Measurements from ENCODE around the gene MBTD1.

MBTD1 gene

DNA sequence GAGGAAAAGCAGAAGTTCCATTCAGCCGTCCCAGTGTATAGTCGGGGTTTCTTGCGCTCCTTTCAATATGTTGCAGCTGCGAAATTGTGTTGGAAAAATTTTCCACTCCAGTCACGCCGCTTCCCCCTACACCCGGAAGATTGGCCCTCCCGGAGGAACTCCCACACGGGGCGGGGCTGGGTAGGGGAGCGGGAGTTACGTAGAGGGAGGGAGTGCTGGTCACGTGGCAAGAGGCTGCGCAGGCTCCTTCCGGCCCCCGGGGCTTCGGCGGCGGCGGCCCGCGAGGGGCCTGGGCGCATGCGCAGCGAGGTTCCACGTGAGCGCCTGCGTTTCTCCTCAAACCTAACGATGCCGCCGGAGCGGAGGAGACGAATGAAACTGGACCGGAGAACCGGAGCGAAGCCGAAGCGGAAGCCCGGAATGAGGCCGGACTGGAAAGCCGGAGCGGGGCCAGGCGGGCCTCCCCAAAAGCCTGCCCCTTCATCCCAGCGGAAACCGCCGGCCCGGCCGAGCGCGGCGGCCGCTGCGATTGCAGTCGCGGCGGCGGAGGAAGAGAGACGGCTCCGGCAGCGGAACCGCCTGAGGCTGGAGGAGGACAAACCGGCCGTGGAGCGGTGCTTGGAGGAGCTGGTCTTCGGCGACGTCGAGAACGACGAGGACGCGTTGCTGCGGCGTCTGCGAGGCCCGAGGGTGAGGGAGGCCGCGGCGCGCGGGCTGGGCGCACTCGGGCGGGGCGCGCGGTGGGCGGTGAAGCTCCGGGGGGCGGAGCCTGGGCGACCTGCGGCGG, 581 bp upstream of the MBTD1 start, which contains the start of gene UTP18:
Gene UTP18, plus strand, starts transcription at position 310 of the 787 bp plus-strand sequence. Its CDS starts 39 bp downstream, at position 349.
- peak within 1 kb of the TSS; percentile 93 for H2BK15ac ChIP-seq (ENCODE audit: low read depth, poor library complexity, severe bottlenecking)
- peaks cover 8% of the 10 kb centered on the region for H3K79me1 ChIP-seq (replicated peaks; ENCODE audit: low read length, poor library complexity, severe bottlenecking)
- peak within 1 kb of the TSS; percentile 93 to 99 for H3K18ac ChIP-seq (ENCODE audit: low read depth in 1 of 2, low read length in 2 of 2)
- no peak within 1 kb of the TSS for H2AK5ac ChIP-seq (ENCODE audit: low read length, severe bottlenecking)
- H3K9me3 ChIP-seq (ENCODE audit: control insufficient read depth, low read length) = no peaks in the 10 kb centered on the region
- H4K91ac ChIP-seq (ENCODE audit: low read length) = peak within 1 kb of the TSS; percentile 87
- H3K4me1 ChIP-seq (ENCODE audit: control insufficient read depth, insufficient read depth, low read depth, low read length) = peaks cover 8% of the 10 kb centered on the region
- peak within 1 kb of the TSS; percentile 82 to 96 for H3K4ac ChIP-seq (ENCODE audit: low read depth in 1 of 2, low read length in 2 of 2)
- H2BK120ac ChIP-seq (ENCODE audit: low read depth, low read length) = peak within 1 kb of the TSS; percentile 88
- H4K8ac ChIP-seq (ENCODE audit: low read length) = peak within 1 kb of the TSS; percentile 95
- WGBS = under 1% methylated on average over 73 of the region's 93 CpGs
- peak within 1 kb of the TSS; percentile 97 for H2BK5ac ChIP-seq (ENCODE audit: low read depth, low read length, poor library complexity, severe bottlenecking)
- H2AFZ ChIP-seq (ENCODE audit: low read depth, low read length) = peak within 1 kb of the TSS; percentile 81
- peak within 1 kb of the TSS in 1 of 2 experiments; percentile 61 for H3K14ac ChIP-seq (ENCODE audit: low read length in 2 of 2)
- H3K27me3 ChIP-seq (ENCODE audit: control insufficient read depth in 1 of 2, insufficient read depth in 1 of 2, low read length in 2 of 2) = no peaks in the 10 kb centered on the region
- peak within 1 kb of the TSS; percentile 96 for H3K4me2 ChIP-seq (ENCODE audit: low read length, poor library complexity, severe bottlenecking)
- H3K4me3 ChIP-seq (ENCODE audit: insufficient read depth in 1 of 2, low read depth in 1 of 2, low read length in 2 of 2) = peak within 1 kb of the TSS; percentile 95 to 96
- peak within 1 kb of the TSS in 1 of 2 experiments; percentile 51 for H3K23ac ChIP-seq (ENCODE audit: low read length in 2 of 2)
- H3K36me3 ChIP-seq (ENCODE audit: control insufficient read depth in 1 of 2, insufficient read depth in 2 of 2, low read depth in 1 of 2, low read length in 2 of 2) = peaks cover 3 to 27% of the 10 kb centered on the region in 2 experiments
- H3K9ac ChIP-seq (ENCODE audit: low read length) = peak within 1 kb of the TSS; percentile 97
- peak within 1 kb of the TSS in 1 of 2 experiments; percentile 76 for H2BK12ac ChIP-seq (ENCODE audit: low read length in 2 of 2)
- DNase-seq = peak; percentile 98
- peak within 1 kb of the TSS; percentile 100 for H3K27ac ChIP-seq (ENCODE audit: low read length, poor library complexity, severe bottlenecking)

DNA sequence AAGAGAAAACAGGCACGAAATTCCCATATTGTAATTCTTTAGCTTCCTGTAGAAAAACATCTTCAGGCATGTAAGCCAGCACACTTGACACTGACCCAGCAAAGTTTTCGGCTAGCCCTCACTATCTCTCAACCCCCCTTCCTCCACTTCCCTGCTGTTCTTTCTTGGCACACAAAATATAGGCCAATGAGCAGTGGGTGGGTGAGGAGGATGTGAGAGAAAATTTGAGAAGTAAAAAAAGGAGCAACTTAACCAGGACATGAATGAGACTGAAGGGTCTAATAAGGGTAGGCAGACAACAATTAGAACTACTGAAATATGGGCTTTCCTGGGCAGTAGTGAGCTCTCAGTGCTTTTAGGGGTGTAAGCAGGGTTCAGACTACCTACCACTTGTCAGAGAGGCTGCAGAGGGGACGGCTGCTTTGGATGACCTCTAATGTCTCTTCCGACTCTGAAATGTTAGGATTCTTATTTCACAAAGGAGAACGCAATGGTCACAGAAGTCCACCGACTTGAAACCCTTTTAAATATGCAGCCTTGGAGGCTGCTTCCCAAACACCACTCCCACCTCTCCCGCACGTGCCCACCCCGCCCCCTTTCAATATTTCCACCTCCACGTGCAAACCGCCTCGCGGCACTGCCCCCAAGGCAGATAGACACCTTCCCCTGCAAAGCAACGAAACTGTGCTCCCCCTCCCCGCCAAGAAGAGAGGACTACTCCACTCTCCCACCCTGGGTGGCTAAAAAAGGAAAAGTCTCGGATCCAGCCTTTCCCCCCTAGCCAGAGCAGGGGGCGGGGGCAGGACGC, 889 bp downstream of the MBTD1 start:
- peak overlapping the region in 1 of 2 experiments; percentile 78 for H3K18ac ChIP-seq (ENCODE audit: low read depth in 1 of 2, low read length in 2 of 2)
- peak overlapping the region; percentile 97 for H3K9ac ChIP-seq (ENCODE audit: low read length)
- no peak overlapping the region for H2BK15ac ChIP-seq (ENCODE audit: low read depth, poor library complexity, severe bottlenecking)
- H2BK5ac ChIP-seq (ENCODE audit: low read depth, low read length, poor library complexity, severe bottlenecking) = no peak overlapping the region
- peak; percentile 23 for DNase-seq
- H3K23ac ChIP-seq (ENCODE audit: low read length in 2 of 2) = peak overlapping the region in 1 of 2 experiments; percentile 67
- H3K4me2 ChIP-seq (ENCODE audit: low read length, poor library complexity, severe bottlenecking) = peak overlapping the region; percentile 96
- H3K4me3 ChIP-seq (ENCODE audit: insufficient read depth in 1 of 2, low read depth in 1 of 2, low read length in 2 of 2) = peak overlapping the region; percentile 95 to 96
- no peak overlapping the region for H2AK5ac ChIP-seq (ENCODE audit: low read length, severe bottlenecking)
- peak overlapping the region in 1 of 2 experiments; percentile 82 for H3K4ac ChIP-seq (ENCODE audit: low read depth in 1 of 2, low read length in 2 of 2)
- H4K91ac ChIP-seq (ENCODE audit: low read length) = no peak overlapping the region
- H3K14ac ChIP-seq (ENCODE audit: low read length in 2 of 2) = no peak overlapping the region
- WGBS = 3% methylated on average over 15 of the region's 18 CpGs
- peaks cover 7% of the 10 kb centered on the region for H3K79me1 ChIP-seq (replicated peaks; ENCODE audit: low read length, poor library complexity, severe bottlenecking)
- no peak overlapping the region for H2BK120ac ChIP-seq (ENCODE audit: low read depth, low read length)
- no peak overlapping the region for H4K8ac ChIP-seq (ENCODE audit: low read length)
- H3K9me3 ChIP-seq (ENCODE audit: control insufficient read depth, low read length) = no peaks in the 10 kb centered on the region
- no peak overlapping the region for H2BK12ac ChIP-seq (ENCODE audit: low read length in 2 of 2)
- no peak overlapping the region for H2AFZ ChIP-seq (ENCODE audit: low read depth, low read length)
- no peak overlapping the region for H3K27ac ChIP-seq (ENCODE audit: low read length, poor library complexity, severe bottlenecking)
- H3K4me1 ChIP-seq (ENCODE audit: control insufficient read depth, insufficient read depth, low read depth, low read length) = peaks cover 9% of the 10 kb centered on the region
- H3K36me3 ChIP-seq (ENCODE audit: control insufficient read depth in 1 of 2, insufficient read depth in 2 of 2, low read depth in 1 of 2, low read length in 2 of 2) = peaks cover 0 to 29% of the 10 kb centered on the region in 2 experiments
- no peaks in the 10 kb centered on the region for H3K27me3 ChIP-seq (ENCODE audit: control insufficient read depth in 1 of 2, insufficient read depth in 1 of 2, low read length in 2 of 2)

DNA sequence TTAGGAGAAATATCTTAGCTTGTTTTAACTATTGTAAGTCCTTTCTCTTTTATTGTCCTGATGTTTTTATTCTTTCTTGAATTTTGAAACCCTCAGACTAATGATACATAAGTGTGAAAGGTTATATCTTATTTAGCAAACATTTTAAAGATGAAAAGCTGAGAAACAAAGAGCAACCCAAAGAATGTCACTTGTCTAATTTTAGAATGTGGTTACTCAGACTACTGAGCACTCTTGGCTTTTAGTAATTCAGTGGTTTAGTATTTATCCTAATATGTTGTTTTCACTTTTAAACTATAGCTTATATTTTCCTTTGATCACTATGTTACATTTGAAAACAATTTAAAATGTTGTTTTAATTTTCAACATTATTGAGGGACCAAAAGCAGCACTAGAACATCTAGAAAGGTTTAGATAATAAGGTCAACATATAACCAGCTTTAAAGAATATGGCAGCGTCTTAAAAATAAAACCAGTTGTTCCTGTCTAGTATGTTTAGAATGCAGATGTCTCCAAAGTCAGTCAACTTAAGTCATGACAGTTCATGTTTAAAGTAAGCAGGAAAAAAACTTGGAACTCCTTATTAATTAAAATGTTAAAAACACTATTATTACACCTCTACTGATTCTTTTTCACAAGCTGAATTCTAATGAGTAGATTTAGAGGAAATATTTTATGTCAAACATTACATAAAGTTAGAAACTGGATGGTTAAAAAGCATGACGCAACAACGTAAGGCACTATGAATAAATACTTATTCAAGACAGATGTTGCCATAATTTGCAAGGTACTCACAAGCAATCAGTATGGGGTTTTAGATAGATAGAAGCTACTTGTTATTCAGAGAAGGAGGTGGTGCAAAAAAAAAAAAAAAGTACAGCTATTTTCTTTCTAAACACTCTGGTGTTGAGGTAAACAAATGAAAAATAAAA, 2.4 kb downstream of the MBTD1 start:
- no peak overlapping the region for H2BK12ac ChIP-seq (ENCODE audit: low read length in 2 of 2)
- no peak overlapping the region for H2BK120ac ChIP-seq (ENCODE audit: low read depth, low read length)
- H3K36me3 ChIP-seq (ENCODE audit: control insufficient read depth in 1 of 2, insufficient read depth in 2 of 2, low read depth in 1 of 2, low read length in 2 of 2) = peaks cover 0 to 37% of the 10 kb centered on the region in 2 experiments
- H4K8ac ChIP-seq (ENCODE audit: low read length) = no peak overlapping the region
- no peak overlapping the region for H3K4ac ChIP-seq (ENCODE audit: low read depth in 1 of 2, low read length in 2 of 2)
- WGBS = no CpG with 5 or more reads among the region's 3 CpGs
- H3K9ac ChIP-seq (ENCODE audit: low read length) = peak overlapping the region; percentile 97
- no peak overlapping the region for H2AFZ ChIP-seq (ENCODE audit: low read depth, low read length)
- no peak overlapping the region for H2BK15ac ChIP-seq (ENCODE audit: low read depth, poor library complexity, severe bottlenecking)
- peak; percentile 24 for DNase-seq
- H3K27me3 ChIP-seq (ENCODE audit: control insufficient read depth in 1 of 2, insufficient read depth in 1 of 2, low read length in 2 of 2) = no peaks in the 10 kb centered on the region
- no peak overlapping the region for H2BK5ac ChIP-seq (ENCODE audit: low read depth, low read length, poor library complexity, severe bottlenecking)
- no peak overlapping the region for H3K14ac ChIP-seq (ENCODE audit: low read length in 2 of 2)
- H3K27ac ChIP-seq (ENCODE audit: low read length, poor library complexity, severe bottlenecking) = no peak overlapping the region
- no peak overlapping the region for H3K23ac ChIP-seq (ENCODE audit: low read length in 2 of 2)
- H4K91ac ChIP-seq (ENCODE audit: low read length) = no peak overlapping the region
- H3K79me1 ChIP-seq (replicated peaks; ENCODE audit: low read length, poor library complexity, severe bottlenecking) = peaks cover 5% of the 10 kb centered on the region
- no peak overlapping the region for H3K18ac ChIP-seq (ENCODE audit: low read depth in 1 of 2, low read length in 2 of 2)
- H3K4me1 ChIP-seq (ENCODE audit: control insufficient read depth, insufficient read depth, low read depth, low read length) = peaks cover 6% of the 10 kb centered on the region
- no peaks in the 10 kb centered on the region for H3K9me3 ChIP-seq (ENCODE audit: control insufficient read depth, low read length)
- H3K4me2 ChIP-seq (ENCODE audit: low read length, poor library complexity, severe bottlenecking) = no peak overlapping the region
- H3K4me3 ChIP-seq (ENCODE audit: insufficient read depth in 1 of 2, low read depth in 1 of 2, low read length in 2 of 2) = peak overlapping the region in 1 of 2 experiments; percentile 95
- H2AK5ac ChIP-seq (ENCODE audit: low read length, severe bottlenecking) = no peak overlapping the region

All from mesenchymal stem cell (in vitro differentiated cells and primary cell).